ENCODE measurements around the gene MCU.
"Not testable (repeated sequence)": the region's sequence is repeated elsewhere in the genome, so short reads cannot be mapped to it uniquely, and the experiment has no call there.

Gene MCU

GRCh38 chr10:72917803-72918332, 225.9 kb downstream of the MCU start:
- H3K4me1 ChIP-seq (ENCODE audit: control insufficient read depth in 5 of 5, insufficient read depth in 5 of 5, low read length in 5 of 5); H3K9me3 ChIP-seq (ENCODE audit: control insufficient read depth in 5 of 5, low read length in 5 of 5); H3K27me3 ChIP-seq (ENCODE audit: control insufficient read depth in 5 of 5, insufficient read depth in 4 of 5, low read length in 5 of 5); H3K36me3 ChIP-seq (ENCODE audit: control insufficient read depth in 5 of 5, insufficient read depth in 5 of 5, low read length in 5 of 5); H3K27ac ChIP-seq (ENCODE audit: low read depth, low read length); H3K9ac ChIP-seq (ENCODE audit: low read length in 5 of 5); H3K4me3 ChIP-seq (ENCODE audit: low read depth in 1 of 5, low read length in 5 of 5): not testable (repeated sequence)

DNA sequence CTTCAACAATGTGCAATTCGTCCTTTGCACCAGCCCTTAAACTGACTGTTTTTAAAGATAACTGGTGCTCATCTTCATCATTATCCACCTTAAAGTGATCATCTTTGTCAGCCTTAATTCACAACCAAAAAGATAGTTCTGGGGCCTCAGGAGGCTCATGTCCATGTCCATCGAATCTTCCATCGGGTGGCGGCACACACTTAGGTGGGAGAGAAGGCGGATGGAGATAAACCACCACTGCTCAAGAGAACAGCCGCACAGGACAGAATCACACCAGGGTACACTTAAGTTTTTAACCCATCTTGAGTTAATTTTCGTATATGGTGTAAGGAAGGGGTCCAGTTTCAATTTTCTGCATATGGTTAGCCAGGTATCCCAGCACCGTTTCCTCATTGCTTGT, 226.4 kb downstream of the MCU start:
- H3K4me3 ChIP-seq (ENCODE audit: low read depth in 1 of 5, low read length in 5 of 5) = no peak overlapping the region
- H3K9ac ChIP-seq (ENCODE audit: low read length in 5 of 5) = no peak overlapping the region
- H3K36me3 ChIP-seq (ENCODE audit: control insufficient read depth in 5 of 5, insufficient read depth in 5 of 5, low read length in 5 of 5) = no peaks in the 10 kb centered on the region
- H3K4me1 ChIP-seq (ENCODE audit: control insufficient read depth in 5 of 5, insufficient read depth in 5 of 5, low read length in 5 of 5) = no peaks in the 10 kb centered on the region
- peaks cover 0 to 4% (median 0%) of the 10 kb centered on the region in 5 donors for H3K9me3 ChIP-seq (ENCODE audit: control insufficient read depth in 5 of 5, low read length in 5 of 5)
- no peak overlapping the region for H3K27ac ChIP-seq (ENCODE audit: low read depth, low read length)
- peaks cover 0 to 2% (median 0%) of the 10 kb centered on the region in 5 donors for H3K27me3 ChIP-seq (ENCODE audit: control insufficient read depth in 5 of 5, insufficient read depth in 4 of 5, low read length in 5 of 5)

DNA sequence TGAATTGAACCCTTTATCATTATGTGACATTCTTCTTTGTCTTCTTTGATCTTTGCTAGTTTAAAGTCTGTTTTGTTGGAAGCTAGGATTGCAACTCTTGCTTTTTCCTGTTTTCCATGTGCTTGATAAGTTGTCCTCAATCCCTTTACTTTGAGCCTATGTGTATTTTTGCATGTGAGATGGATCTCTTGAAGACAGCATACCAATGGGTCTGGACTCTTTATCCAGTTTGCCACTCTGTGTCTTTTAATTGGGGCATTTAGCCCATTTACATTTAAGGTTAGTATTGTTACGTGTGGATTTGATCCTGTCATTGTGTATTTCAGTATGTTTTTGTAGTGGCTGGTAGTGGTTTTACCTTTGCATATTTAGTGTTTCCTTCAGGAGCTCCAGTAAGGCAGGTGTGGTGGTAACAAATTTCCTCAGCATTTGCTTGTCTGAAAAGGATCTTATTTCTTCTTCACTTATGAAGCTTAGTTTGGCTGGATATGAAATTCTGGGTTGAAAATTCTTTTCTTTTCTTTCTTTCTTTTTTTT, 229.3 kb downstream of the MCU start:
- not testable (repeated sequence) for H3K9ac ChIP-seq (ENCODE audit: low read length in 5 of 5); H3K4me3 ChIP-seq (ENCODE audit: low read depth in 1 of 5, low read length in 5 of 5); H3K27ac ChIP-seq (ENCODE audit: low read depth, low read length); H3K36me3 ChIP-seq (ENCODE audit: control insufficient read depth in 5 of 5, insufficient read depth in 5 of 5, low read length in 5 of 5); H3K4me1 ChIP-seq (ENCODE audit: control insufficient read depth in 5 of 5, insufficient read depth in 5 of 5, low read length in 5 of 5); H3K9me3 ChIP-seq (ENCODE audit: control insufficient read depth in 5 of 5, low read length in 5 of 5); H3K27me3 ChIP-seq (ENCODE audit: control insufficient read depth in 5 of 5, insufficient read depth in 4 of 5, low read length in 5 of 5)

GRCh38 chr10:72924351-72924750, 232.4 kb downstream of the MCU start:
- peaks cover 0 to 6% (median 0%) of the 10 kb centered on the region in 5 donors for H3K27me3 ChIP-seq (ENCODE audit: control insufficient read depth in 5 of 5, insufficient read depth in 4 of 5, low read length in 5 of 5)
- H3K9ac ChIP-seq (ENCODE audit: low read length in 5 of 5) = no peak overlapping the region
- no peak overlapping the region for H3K4me3 ChIP-seq (ENCODE audit: low read depth in 1 of 5, low read length in 5 of 5)
- no peaks in the 10 kb centered on the region for H3K4me1 ChIP-seq (ENCODE audit: control insufficient read depth in 5 of 5, insufficient read depth in 5 of 5, low read length in 5 of 5)
- H3K9me3 ChIP-seq (ENCODE audit: control insufficient read depth in 5 of 5, low read length in 5 of 5) = peaks cover 0 to 4% (median 0%) of the 10 kb centered on the region in 5 donors
- no peak overlapping the region for H3K27ac ChIP-seq (ENCODE audit: low read depth, low read length)
- H3K36me3 ChIP-seq (ENCODE audit: control insufficient read depth in 5 of 5, insufficient read depth in 5 of 5, low read length in 5 of 5) = no peaks in the 10 kb centered on the region

GRCh38 chr10:72925951-72926465, 234.1 kb downstream of the MCU start:
- Histone ChIP-seq H3K27me3 (ENCODE audit: control insufficient read depth in 5 of 5, insufficient read depth in 4 of 5, low read length in 5 of 5) (peaks cover 0 to 6% (median 0%) of the 10 kb centered on the region in 5 donors), H3K9ac (ENCODE audit: low read length in 5 of 5) (no peak overlapping the region), H3K36me3 (ENCODE audit: control insufficient read depth in 5 of 5, insufficient read depth in 5 of 5, low read length in 5 of 5) (no peaks in the 10 kb centered on the region), H3K4me3 (ENCODE audit: low read depth in 1 of 5, low read length in 5 of 5) (no peak overlapping the region), H3K27ac (ENCODE audit: low read depth, low read length) (no peak overlapping the region), H3K9me3 (ENCODE audit: control insufficient read depth in 5 of 5, low read length in 5 of 5) (peaks cover 0 to 4% (median 0%) of the 10 kb centered on the region in 5 donors), H3K4me1 (ENCODE audit: control insufficient read depth in 5 of 5, insufficient read depth in 5 of 5, low read length in 5 of 5) (no peaks in the 10 kb centered on the region)

DNA sequence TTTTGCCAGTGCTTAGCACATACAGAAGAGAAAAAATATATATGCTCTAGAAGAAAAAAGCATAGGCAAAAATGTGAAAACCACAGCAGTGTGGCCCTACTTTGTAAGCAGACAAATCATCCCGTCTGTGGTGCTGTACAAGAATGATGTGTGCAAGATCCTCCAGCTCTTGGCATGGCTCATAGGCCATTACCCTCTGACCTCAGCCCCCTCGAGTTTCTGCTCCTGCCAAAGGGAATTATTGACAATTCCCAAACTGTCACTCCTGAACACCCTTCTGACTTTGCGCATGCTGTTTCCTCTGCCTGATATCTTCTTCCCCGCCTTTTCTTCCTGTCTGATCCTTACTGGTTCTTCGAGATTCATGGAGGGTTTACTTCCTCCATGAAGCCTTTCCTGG, 235.5 kb downstream of the MCU start:
- H3K9me3 ChIP-seq (ENCODE audit: control insufficient read depth in 5 of 5, low read length in 5 of 5) = peaks cover 0 to 2% (median 0%) of the 10 kb centered on the region in 5 donors
- peaks cover 0 to 6% (median 0%) of the 10 kb centered on the region in 5 donors for H3K27me3 ChIP-seq (ENCODE audit: control insufficient read depth in 5 of 5, insufficient read depth in 4 of 5, low read length in 5 of 5)
- no peaks in the 10 kb centered on the region for H3K4me1 ChIP-seq (ENCODE audit: control insufficient read depth in 5 of 5, insufficient read depth in 5 of 5, low read length in 5 of 5)
- no peak overlapping the region for H3K9ac ChIP-seq (ENCODE audit: low read length in 5 of 5)
- H3K4me3 ChIP-seq (ENCODE audit: low read depth in 1 of 5, low read length in 5 of 5) = no peak overlapping the region
- H3K36me3 ChIP-seq (ENCODE audit: control insufficient read depth in 5 of 5, insufficient read depth in 5 of 5, low read length in 5 of 5) = no peaks in the 10 kb centered on the region
- H3K27ac ChIP-seq (ENCODE audit: low read depth, low read length) = no peak overlapping the region

GRCh38 chr10:72928798-72929197, 236.9 kb downstream of the MCU start:
- H3K36me3 ChIP-seq (ENCODE audit: control insufficient read depth in 5 of 5, insufficient read depth in 5 of 5, low read length in 5 of 5) = no peaks in the 10 kb centered on the region
- H3K9me3 ChIP-seq (ENCODE audit: control insufficient read depth in 5 of 5, low read length in 5 of 5) = no peaks in the 10 kb centered on the region
- H3K4me3 ChIP-seq (ENCODE audit: low read depth in 1 of 5, low read length in 5 of 5) = no peak overlapping the region
- no peak overlapping the region for H3K27ac ChIP-seq (ENCODE audit: low read depth, low read length)
- H3K27me3 ChIP-seq (ENCODE audit: control insufficient read depth in 5 of 5, insufficient read depth in 4 of 5, low read length in 5 of 5) = no peaks in the 10 kb centered on the region
- H3K4me1 ChIP-seq (ENCODE audit: control insufficient read depth in 5 of 5, insufficient read depth in 5 of 5, low read length in 5 of 5) = no peaks in the 10 kb centered on the region
- no peak overlapping the region for H3K9ac ChIP-seq (ENCODE audit: low read length in 5 of 5)

- Histone ChIP-seq H3K27ac (ENCODE audit: low read depth, low read length) (no peak overlapping the region), H3K9ac (ENCODE audit: low read length in 5 of 5) (no peak overlapping the region), H3K27me3 (ENCODE audit: control insufficient read depth in 5 of 5, insufficient read depth in 4 of 5, low read length in 5 of 5) (no peaks in the 10 kb centered on the region), H3K36me3 (ENCODE audit: control insufficient read depth in 5 of 5, insufficient read depth in 5 of 5, low read length in 5 of 5) (no peaks in the 10 kb centered on the region), H3K4me1 (ENCODE audit: control insufficient read depth in 5 of 5, insufficient read depth in 5 of 5, low read length in 5 of 5) (no peaks in the 10 kb centered on the region), H3K4me3 (ENCODE audit: low read depth in 1 of 5, low read length in 5 of 5) (no peak overlapping the region), H3K9me3 (ENCODE audit: control insufficient read depth in 5 of 5, low read length in 5 of 5) (no peaks in the 10 kb centered on the region)
These were observed 238.3 kb downstream of the MCU start for GRCh38 chr10:72930276-72930675.

- Histone ChIP-seq H3K9ac (ENCODE audit: low read length in 5 of 5) (no peak overlapping the region), H3K4me3 (ENCODE audit: low read depth in 1 of 5, low read length in 5 of 5) (no peak overlapping the region), H3K27ac (ENCODE audit: low read depth, low read length) (no peak overlapping the region), H3K27me3 (ENCODE audit: control insufficient read depth in 5 of 5, insufficient read depth in 4 of 5, low read length in 5 of 5) (no peaks in the 10 kb centered on the region), H3K36me3 (ENCODE audit: control insufficient read depth in 5 of 5, insufficient read depth in 5 of 5, low read length in 5 of 5) (no peaks in the 10 kb centered on the region), H3K9me3 (ENCODE audit: control insufficient read depth in 5 of 5, low read length in 5 of 5) (no peaks in the 10 kb centered on the region), H3K4me1 (ENCODE audit: control insufficient read depth in 5 of 5, insufficient read depth in 5 of 5, low read length in 5 of 5) (no peaks in the 10 kb centered on the region)
These were observed 240.5 kb downstream of the MCU start for GRCh38 chr10:72932259-72933015.

- Histone ChIP-seq H3K9me3 (ENCODE audit: control insufficient read depth in 5 of 5, low read length in 5 of 5) (no peaks in the 10 kb centered on the region), H3K4me3 (ENCODE audit: low read depth in 1 of 5, low read length in 5 of 5) (no peak overlapping the region), H3K9ac (ENCODE audit: low read length in 5 of 5) (no peak overlapping the region), H3K36me3 (ENCODE audit: control insufficient read depth in 5 of 5, insufficient read depth in 5 of 5, low read length in 5 of 5) (no peaks in the 10 kb centered on the region), H3K27me3 (ENCODE audit: control insufficient read depth in 5 of 5, insufficient read depth in 4 of 5, low read length in 5 of 5) (no peaks in the 10 kb centered on the region), H3K4me1 (ENCODE audit: control insufficient read depth in 5 of 5, insufficient read depth in 5 of 5, low read length in 5 of 5) (no peaks in the 10 kb centered on the region), H3K27ac (ENCODE audit: low read depth, low read length) (no peak overlapping the region)
These were observed 243.4 kb downstream of the MCU start for GRCh38 chr10:72935361-72935760.
